Activated T-helper 1 cell treated with Interleukin-2 at 50 U/mL for 16 hours (primary cell): Measurements from ENCODE around the gene LEFTY1.
"Not testable (repeated sequence)": the region's sequence is repeated elsewhere in the genome, so short reads cannot be mapped to it uniquely, and the experiment has no call there.

ENCODE experiments used
- DNase-seq: peaks from one replicate; pipeline ENCODE4 v3.0.0-alpha.2; 2020; ENCODE audit warnings: low read depth

The LEFTY1 gene

GRCh38 chr1:225848030-225848955 lies 40.7 kb downstream of the LEFTY1 start:
- no peak for DNase-seq

- DNase-seq = no peak
Measured at GRCh38 chr1:225847610-225848009, 41.3 kb downstream of the LEFTY1 start.

GRCh38 chr1:225846331-225847310 lies 42.3 kb downstream of the LEFTY1 start:
- DNase-seq = no peak

GRCh38 chr1:225845571-225846259 lies 43.2 kb downstream of the LEFTY1 start:
- DNase-seq = no peak

- no peak for DNase-seq
Measured at GRCh38 chr1:225845097-225845496, 43.8 kb downstream of the LEFTY1 start.

GRCh38 chr1:225844236-225845061 lies 44.5 kb downstream of the LEFTY1 start:
- no peak for DNase-seq

GRCh38 chr1:225843426-225843795 lies 45.5 kb downstream of the LEFTY1 start:
- no peak for DNase-seq

- no peak for DNase-seq
Measured at GRCh38 chr1:225842788-225843425, 46.0 kb downstream of the LEFTY1 start.

- no peak for DNase-seq
Measured at GRCh38 chr1:225842074-225842473, 46.9 kb downstream of the LEFTY1 start.

- DNase-seq = no peak
Measured at GRCh38 chr1:225840713-225841112, 48.2 kb downstream of the LEFTY1 start.

GRCh38 chr1:225840223-225840610 lies 48.7 kb downstream of the LEFTY1 start:
- DNase-seq = no peak

GRCh38 chr1:225838793-225839192 lies 50.2 kb downstream of the LEFTY1 start:
- DNase-seq = no peak

- not testable (repeated sequence) for DNase-seq
Measured at GRCh38 chr1:225836296-225836695, 52.6 kb downstream of the LEFTY1 start.
